Measurements from ENCODE around the gene PJA2. TPM values are rescaled to one million over a fixed set of nuclear protein-coding genes. Genes with fewer than 3 reads are reported as not detected.

The PJA2 gene
- total and polyA plus RNA-seq, 12 donors = 15.6 to 103 (median 87.9) TPM

DNA sequence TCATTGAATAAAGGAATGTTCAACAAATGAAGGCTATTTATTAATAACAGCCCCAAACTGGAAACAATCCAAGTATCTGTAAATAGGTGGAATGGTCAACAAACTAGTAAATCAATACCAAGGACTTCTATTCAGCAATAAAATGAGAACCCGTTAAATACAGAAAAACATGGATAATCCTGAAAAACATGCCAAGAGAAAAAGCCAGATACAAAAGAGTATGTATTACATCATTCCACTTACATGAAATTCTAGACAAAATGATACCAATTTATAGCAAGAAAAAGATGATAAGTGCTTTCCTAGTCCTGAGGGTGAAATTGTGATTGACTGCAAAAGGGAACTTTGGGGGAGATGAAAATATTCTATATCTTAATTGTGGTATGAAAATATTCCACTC is 3.1 kb downstream of the PJA2 start:
- TF ChIP-seq, protein P1, sequence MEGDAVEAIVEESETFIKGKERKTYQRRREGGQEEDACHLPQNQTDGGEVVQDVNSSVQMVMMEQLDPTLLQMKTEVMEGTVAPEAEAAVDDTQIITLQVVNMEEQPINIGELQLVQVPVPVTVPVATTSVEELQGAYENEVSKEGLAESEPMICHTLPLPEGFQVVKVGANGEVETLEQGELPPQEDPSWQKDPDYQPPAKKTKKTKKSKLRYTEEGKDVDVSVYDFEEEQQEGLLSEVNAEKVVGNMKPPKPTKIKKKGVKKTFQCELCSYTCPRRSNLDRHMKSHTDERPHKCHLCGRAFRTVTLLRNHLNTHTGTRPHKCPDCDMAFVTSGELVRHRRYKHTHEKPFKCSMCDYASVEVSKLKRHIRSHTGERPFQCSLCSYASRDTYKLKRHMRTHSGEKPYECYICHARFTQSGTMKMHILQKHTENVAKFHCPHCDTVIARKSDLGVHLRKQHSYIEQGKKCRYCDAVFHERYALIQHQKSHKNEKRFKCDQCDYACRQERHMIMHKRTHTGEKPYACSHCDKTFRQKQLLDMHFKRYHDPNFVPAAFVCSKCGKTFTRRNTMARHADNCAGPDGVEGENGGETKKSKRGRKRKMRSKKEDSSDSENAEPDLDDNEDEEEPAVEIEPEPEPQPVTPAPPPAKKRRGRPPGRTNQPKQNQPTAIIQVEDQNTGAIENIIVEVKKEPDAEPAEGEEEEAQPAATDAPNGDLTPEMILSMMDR (IDR thresholded peaks at IDR 0.05) = no peak
- no peak for ATAC-seq
- WGBS, 2 donors = 66 to 71% methylated on average over 1 of the region's 1 CpG

DNA sequence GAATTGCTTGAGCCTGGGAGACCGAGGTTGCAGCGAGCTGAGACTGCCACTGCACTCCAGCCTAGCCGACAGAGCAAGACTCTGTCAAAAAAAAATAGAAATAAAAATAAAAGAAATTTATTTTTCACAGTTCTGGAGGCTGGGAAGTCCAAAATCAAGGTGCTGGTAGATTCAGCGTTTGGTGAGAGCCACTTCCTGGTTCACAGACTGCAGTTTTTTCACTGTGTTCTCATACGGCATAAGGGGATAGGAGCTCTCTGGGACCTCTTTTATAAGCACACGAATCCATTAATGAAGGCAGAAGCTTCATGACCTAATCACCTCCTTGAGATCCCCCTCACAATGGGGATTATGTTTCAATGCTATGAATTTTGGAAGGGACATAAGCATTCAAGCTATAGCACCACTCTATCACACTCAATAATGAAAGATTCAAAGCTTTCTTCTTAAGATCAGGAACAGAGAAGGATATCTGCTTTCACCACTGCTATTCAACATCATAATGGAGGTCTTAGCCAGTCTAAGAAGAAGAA is 5.3 kb downstream of the PJA2 start:
- TF ChIP-seq, protein P1 (IDR thresholded peaks at IDR 0.05) = no peak
- Histone ChIP-seq H3K36me3 (peaks cover 0 to 8% (median 0%) of the 10 kb centered on the region in 9 donors), H3K27ac (no peak overlapping the region), H3K27me3 (no peaks in the 10 kb centered on the region), H3K4me1 (peaks cover 3 to 75% (median 46%) of the 10 kb centered on the region in 9 donors), H3K4me3 (no peak overlapping the region), H3K9me3 (peaks cover 0 to 8% (median 0%) of the 10 kb centered on the region in 11 donors)
- 89 to 95% methylated on average over 6 of the region's 6 CpGs for WGBS, 2 donors
- intact Hi-C loops (cut with DNase I) = no loop called here
- DNase-seq = no peak
- ATAC-seq = no peak

More for the DNA sequence above, 3.1 kb downstream of the PJA2 start:
- Histone ChIP-seq H3K27me3 (no peaks in the 10 kb centered on the region), H3K9me3 (peaks cover 0 to 8% (median 0%) of the 10 kb centered on the region in 11 donors), H3K36me3 (peaks cover 0 to 8% (median 0%) of the 10 kb centered on the region in 9 donors), H3K4me1 (peaks cover 0 to 72% (median 47%) of the 10 kb centered on the region in 9 donors), H3K4me3 (peak overlapping the region in 3 of 10 donors; percentile 72 to 87 (median 86)), H3K27ac (no peak overlapping the region)
- intact Hi-C loops (cut with DNase I) = loop anchor here in 1 of 10 donors (5.0 kb wide), 1 partner anchor 34 kb away; no protein-coding TSS in a partner anchor
- no peak for DNase-seq

DNA sequence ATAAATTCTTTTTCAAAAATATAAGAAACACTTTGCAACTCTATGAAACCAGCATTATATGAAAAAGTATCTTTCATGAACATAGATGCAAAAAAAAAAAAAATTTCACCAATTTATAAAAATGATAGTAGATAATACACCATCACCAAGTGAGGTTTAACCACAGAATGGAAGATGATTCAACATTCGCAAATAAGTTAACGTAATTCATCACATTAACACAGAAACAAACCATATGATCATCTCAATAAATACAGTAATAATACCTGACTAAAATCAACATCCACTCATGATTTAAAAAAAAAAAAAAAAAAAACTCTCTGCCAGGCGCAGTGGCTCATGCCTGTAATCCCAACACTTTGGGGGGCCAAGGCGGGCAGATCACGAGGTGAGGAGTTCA is 6.3 kb downstream of the PJA2 start:
- 90 to 98% methylated on average over 5 of the region's 5 CpGs for WGBS, 2 donors
- H3K9me3 ChIP-seq = peaks cover 0 to 8% (median 0%) of the 10 kb centered on the region in 11 donors
- DNase-seq (no peak), ATAC-seq (no peak)
- no peaks in the 10 kb centered on the region for H3K27me3 ChIP-seq
- intact Hi-C loops (cut with DNase I) = no loop called here
- peaks cover 3 to 82% (median 53%) of the 10 kb centered on the region in 9 donors for H3K4me1 ChIP-seq
- H3K4me3 ChIP-seq = no peak overlapping the region
- no peak overlapping the region for H3K27ac ChIP-seq
- TF ChIP-seq, protein P1 (IDR thresholded peaks at IDR 0.05) = no peak
- peaks cover 0 to 8% (median 0%) of the 10 kb centered on the region in 9 donors for H3K36me3 ChIP-seq

DNA sequence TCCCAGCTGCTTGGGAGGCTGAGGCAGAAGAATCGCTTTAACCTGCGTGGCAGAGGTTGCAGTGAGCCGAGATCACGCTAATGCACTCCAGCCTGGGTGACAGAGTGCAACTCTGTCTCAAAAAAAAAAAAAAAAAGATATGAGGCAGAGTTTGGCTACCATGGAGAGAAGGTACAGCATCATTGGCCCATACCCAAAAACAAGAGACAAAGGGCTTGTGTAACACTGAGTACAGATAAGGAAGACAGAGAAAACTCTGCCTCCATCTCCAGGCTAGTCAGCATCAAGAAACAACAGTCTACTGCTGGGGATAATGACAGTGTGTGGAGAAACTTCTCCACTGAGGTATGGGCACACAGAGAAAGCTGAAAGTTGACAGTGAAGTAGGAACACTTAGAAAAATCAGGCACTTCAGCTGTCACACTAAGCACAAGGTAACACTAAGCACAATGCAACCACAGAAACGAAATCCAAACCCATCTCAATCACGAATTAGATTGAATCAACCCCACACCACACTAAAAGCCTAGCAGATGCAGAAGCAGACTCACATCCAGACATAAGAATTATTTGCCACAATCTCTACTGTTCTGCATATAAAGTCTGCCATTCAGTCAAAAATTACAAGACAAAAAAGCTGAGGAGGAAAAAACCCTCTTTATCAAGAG is 10.5 kb downstream of the PJA2 start:
- ATAC-seq (peak; percentile 51 to 97 (median 88)), DNase-seq (peak in 1 of 2 donors; percentile 35)
- peak overlapping the region in 3 of 10 donors; percentile 1 to 20 (median 9) for H3K27ac ChIP-seq
- intact Hi-C loops (cut with DNase I) = no loop called here
- peaks cover 0 to 3% (median 0%) of the 10 kb centered on the region in 9 donors for H3K36me3 ChIP-seq
- no peaks in the 10 kb centered on the region for H3K27me3 ChIP-seq
- TF ChIP-seq, protein P1 (IDR thresholded peaks at IDR 0.05) = no peak
- H3K4me3 ChIP-seq = no peak overlapping the region
- WGBS, 2 donors = 61 to 63% methylated on average over 6 of the region's 6 CpGs
- peaks cover 3 to 72% (median 42%) of the 10 kb centered on the region in 9 donors for H3K4me1 ChIP-seq
- peaks cover 0 to 3% (median 0%) of the 10 kb centered on the region in 11 donors for H3K9me3 ChIP-seq
